GM21367 (cell line): ENCODE data around the gene SHANK1.
A peak's percentile ranks its signal among the peaks of the same experiment; 100 is the strongest.

Source experiments
- ATAC-seq: cut with Tn5 transposase; IDR thresholded peaks from one replicate; pipeline ENCODE4 v1.9.1; 2021; ENCODE audit not compliant: unreplicated experiment

SHANK1 gene

DNA sequence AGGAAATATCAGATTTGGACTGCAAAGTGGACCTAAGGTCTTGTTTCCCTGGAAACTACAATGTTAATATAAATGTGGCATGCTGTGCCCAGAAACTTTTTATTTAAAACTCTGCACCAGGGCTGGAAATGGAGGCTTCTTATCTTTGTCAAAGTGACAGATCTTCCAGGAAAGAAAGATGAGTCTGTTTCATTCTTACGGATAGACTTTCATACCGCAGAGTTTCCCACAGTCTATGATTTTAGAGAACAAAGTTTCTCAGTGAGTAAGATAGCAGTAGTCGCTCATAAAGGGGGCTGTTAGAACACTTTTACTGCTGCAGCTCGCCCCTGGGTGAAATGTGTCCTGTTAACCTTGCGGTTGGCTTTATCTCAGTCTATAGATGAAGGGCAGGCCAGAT, 10.3 kb upstream of the SHANK1 start:
- ATAC-seq = no peak

GRCh38 chr19:50728084-50728737, 8.6 kb upstream of the SHANK1 start:
- no peak for ATAC-seq

- no peak for ATAC-seq
These were observed 6.3 kb upstream of the SHANK1 start for GRCh38 chr19:50725911-50726230.

- no peak for ATAC-seq
These were observed 5.8 kb upstream of the SHANK1 start for GRCh38 chr19:50725218-50725910.

DNA sequence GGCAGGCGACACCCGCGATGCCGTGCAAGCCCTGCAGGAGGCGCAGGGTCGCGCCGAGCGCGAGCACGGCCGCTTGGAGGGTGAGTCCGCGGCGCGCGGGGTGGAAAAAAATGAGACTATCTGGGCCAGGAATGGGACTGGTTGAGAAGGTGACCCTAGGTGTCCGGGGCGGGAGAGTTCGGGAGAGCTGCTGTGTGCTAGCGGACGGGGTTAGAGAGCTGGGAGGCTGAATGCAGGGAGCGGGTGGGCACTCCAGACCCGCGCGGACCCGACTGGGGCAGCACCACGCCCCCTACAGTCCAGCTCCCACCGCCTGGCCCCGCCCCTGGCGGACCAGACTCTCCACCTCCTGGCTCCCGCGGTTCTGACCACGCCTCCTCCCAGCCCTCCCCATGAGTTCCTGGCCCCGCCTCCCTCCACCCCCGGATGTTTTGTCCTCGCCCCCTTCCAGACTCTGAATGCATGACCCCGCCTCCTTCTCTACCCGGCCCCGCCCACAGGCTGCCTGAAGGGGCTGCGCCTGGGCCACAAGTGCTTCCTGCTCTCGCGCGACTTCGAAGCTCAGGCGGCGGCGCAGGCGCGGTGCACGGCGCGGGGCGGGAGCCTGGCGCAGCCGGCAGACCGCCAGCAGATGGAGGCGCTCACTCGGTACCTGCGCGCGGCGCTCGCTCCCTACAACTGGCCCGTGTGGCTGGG, 5.1 kb upstream of the SHANK1 start:
- peak; percentile 60 for ATAC-seq

DNA sequence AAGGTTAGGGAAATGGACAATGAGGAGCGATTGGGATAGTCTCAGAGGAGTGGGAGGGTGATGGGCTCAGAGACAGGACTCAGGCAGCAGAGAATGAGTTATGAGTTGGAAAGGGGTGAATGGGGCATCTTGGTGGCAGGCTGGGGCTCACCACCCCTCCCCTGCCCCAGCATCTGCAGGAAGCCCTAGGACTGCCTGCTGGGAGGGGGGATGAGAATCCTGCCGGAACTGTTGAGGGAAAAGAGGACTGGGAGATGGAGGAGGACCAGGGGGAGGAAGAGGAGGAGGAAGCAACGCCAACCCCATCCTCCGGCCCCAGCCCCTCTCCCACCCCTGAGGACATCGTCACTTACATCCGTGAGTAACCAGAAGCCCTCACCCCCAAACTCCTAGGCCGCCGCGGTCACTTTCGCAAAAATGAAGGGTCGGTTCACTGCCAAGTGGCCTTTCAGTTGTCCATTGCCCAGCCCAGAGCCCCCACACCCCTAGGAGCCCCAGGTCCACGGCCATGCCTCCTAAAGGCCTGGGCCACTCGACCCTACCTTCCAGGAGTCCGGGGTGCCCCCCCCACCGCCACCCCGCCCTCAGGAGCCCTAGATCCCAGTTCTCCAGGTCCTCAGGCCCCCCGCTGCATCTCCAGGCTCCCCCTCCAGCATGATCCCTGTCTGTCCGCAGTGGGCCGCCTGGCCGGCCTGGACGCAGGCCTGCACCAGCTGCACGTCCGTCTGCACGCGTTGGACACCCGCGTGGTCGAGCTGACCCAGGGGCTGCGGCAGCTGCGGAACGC, 4.3 kb upstream of the SHANK1 start:
- no peak for ATAC-seq

GRCh38 chr19:50723069-50723468, 3.5 kb upstream of the SHANK1 start, which contains the start of gene CLEC11A:
CLEC11A (plus strand) TSS chr19:50723364; CDS start chr19:50723526, 162 bp downstream.
- no peak for ATAC-seq

- ATAC-seq = no peak
These were observed 2.8 kb upstream of the SHANK1 start for GRCh38 chr19:50722201-50723013.

GRCh38 chr19:50721441-50722137, 2.0 kb upstream of the SHANK1 start:
- ATAC-seq = no peak

DNA sequence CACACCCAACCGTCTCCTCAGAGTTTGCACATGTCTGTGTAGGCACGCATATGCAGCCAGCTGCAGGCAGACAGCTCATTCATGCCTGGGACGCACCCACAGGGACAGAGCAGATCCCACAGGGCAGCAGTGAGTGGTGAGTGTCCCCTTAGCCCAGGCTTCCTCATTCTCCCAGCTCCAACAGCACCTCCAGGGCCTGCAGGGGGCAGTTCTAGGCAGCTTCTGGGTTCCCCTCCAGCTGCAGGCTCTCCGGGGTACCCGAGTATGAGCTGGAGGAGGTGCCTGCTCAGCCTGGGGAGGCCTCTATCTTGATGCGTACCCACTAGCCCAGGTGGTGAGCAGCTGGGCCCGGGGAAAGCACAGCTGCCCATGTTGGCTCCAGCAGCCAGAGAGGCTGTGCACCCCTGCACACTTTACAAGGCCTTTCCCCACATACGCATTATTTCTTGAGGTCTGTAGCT, 1.3 kb upstream of the SHANK1 start:
- no peak for ATAC-seq

DNA sequence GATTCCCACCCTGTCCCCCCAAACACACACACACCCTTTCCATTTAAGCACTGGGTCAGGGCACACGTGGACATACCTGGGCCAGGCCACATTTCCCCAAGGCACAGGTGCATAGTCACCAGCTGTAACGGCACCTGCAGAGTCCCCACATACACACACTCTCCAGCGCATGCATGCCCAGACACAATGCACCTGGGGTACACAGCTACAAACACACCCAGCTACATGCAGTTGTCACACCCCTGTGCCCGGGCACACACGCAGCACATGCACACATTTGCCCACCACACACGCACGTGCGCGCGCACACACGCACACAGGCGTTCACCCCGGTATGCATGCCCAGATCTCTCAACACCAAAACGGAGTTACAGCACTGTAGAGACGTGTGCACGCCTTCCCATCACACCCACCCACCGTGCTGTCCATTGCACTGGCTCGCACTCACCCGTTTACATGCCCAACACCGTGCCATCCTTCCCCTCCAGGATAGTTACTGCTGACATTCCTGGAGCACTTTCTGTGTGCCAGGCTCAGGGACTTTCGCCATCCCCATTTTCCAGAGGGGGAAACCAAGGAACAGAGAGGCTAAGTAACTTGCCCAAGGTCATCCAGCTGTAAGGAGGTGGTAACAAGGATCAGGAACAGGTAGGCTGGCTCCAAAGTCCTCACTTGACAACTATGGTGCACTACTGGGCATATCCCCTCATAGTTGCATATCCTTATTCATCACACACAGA, 749 bp upstream of the SHANK1 start:
- no peak for ATAC-seq

GRCh38 chr19:50719119-50719435, 525 bp downstream of the SHANK1 start:
- ATAC-seq = no peak

DNA sequence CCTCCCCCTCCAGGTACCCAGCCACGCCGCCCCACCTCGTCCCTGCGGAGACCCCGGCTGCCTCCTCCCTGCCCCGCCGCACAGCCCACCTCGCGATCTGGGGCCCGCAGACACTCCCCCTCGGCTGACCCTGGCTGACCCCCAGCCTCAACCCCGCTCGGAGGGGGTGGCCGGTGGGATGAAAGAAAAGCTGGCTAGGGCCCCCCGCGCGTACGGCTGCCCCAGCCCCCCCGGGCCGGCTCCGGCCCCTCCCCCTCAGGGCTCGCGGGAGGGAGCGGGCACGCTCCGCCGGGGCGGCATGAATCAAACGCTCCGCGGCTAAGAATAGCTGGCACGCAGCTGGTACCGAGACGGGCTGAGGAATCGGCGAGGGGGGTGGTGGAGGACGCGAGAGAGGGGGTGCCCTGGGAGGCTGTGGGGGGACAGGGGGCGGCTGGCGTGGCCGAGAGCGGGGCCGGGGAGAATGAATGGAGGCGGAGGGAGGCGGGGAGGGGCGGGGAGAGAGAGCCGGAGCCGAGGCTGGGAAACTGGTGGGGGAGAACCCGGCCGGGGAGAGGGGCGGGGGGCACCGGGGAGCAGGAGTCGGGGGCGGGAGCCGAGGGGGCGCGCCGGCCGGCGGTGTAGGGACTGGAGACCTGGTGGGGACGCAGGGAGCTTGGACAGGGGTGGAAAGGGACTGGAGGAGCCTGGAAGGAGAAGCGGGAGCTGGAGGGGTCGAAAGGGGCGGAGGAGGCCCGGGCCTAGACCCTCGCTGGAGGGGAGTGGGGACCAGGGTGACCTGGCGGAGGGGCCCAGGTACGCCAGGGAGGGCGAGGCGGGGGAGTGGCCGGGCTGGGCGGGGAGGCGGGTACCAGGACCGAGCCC, 1.1 kb downstream of the SHANK1 start:
- no peak for ATAC-seq

DNA sequence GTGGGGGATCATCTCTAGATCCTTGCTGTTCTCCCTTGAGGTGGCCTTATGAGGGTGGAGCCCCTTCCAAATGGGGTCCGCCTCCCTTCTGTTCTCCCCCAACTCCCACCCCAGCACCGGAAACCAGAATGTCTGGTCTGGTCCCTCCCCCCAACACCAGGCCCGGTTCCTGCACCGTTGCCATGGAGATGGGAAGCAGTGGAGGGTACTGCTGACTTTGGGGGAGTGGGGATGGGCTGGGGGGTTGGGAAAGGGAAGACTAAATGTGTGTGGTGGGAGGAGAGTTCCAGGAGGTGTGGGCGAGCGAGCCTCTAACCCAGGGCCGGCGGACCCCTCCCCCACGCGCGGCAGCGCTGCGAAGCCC, 1.7 kb downstream of the SHANK1 start:
- ATAC-seq = no peak

DNA sequence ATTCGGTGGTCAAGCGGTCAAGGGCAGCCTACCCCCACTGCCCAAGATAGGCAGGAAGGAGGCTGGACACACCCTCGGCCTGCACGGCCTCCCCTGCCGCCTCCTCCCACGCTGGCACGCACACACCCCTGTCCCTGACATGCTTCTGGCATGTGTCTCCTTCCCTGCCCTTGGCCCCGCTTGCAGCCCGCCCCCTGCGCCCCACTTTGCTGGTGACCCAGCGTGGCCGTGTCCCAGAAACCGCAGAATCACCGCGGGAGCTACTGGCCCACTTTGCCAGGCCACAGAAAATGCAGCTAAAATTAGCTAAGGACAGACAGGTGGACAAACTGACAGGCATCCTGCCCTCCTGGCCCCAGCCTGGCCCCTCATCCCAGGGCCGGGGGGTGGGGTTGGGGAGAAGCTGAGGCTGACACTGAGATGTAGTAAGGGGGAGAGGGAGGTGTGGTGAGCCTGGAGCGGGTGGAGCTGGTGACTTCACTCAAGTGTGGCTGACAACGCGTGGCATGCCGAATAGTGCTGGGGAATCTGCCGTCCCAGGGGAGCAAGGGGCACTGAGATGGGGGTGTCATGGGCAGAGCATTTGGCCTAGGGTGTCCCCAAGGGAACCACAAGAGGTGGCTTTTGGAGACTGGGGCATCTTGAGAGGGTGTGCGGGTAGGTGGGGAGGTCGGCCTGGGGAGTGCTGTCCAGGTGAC, 2.4 kb downstream of the SHANK1 start:
- ATAC-seq = no peak

DNA sequence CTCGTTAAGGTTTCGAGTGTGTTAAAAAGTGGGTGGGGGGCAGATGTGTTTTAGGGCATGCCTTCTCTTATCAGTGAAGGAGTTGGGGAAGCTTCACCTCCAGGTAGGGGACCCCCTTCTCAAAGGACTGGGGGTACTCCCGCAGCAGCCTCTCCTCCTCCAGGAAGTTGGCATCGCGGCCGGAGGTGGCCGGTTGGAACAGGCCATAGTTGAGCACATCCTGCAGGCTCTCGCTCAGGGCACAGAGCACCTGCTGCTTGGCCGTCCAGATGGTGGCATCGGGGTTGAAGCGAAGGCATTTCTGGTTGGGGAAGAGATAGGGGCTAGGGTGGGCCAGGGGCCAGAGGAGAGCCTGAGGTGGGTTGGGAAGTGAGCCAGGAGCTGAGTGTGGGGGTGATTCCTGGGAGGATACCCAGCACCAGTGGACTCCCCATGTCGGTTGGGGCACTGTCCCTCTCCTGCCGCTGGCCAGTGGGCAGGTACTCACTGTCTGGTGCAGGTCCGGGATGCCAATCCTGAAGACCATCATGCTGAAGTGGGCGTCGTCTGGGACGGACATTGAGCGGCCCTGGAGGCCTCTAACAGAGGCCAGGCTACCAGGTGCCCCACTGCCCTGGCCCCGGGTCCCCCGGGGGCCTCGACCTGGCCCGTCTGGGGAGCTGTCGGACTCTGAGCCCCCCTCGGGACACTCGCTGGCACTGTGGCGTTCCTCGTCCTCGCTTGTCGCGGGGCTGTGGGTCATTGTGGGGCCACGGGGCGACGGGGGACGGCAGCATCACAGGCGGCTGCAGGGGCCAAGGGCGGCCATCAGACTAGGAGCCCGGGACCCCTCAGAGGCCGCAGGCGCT, 3.2 kb downstream of the SHANK1 start:
- ATAC-seq = no peak
